K562 (cell line): Measurements from ENCODE around the gene GPHA2. TPM values are rescaled to one million over a fixed set of nuclear protein-coding genes. Genes with fewer than 3 reads are reported as not detected.
A peak's percentile ranks its signal among the peaks of the same experiment; 100 is the strongest.

Source experiments
- ATF3 ChIP-seq, 2 experiments: fragments of 450-650 bp in 1 of 2; sonication (generic) in 1 of 2; formaldehyde crosslinking in 1 of 2; IDR thresholded peaks in 1 of 2; conservative IDR thresholded peaks in 1 of 2; 2 replicates each; pipeline versions ENCODE4 v1.6.1 to v1.8.1; 2016 to 2023; ENCODE audit warnings: mild to moderate bottlenecking in 2 of 2, moderate library complexity in 2 of 2, inconsistent platforms in 1 of 2, missing genetic modification reagents in 1 of 2
- BHLHE40 ChIP-seq: IDR thresholded peaks from 2 replicates; pipeline ENCODE4 v1.6.1; 2011; ENCODE audit warnings: low read length, improper control_type of control experiment
- CTCFL ChIP-seq: IDR thresholded peaks from 2 replicates; pipeline ENCODE4 v1.6.1; 2011; ENCODE audit warnings: borderline replicate concordance, low read depth, mild to moderate bottlenecking, moderate library complexity, low read length; ENCODE audit not compliant: insufficient read depth, poor library complexity, severe bottlenecking
- E2F5 ChIP-seq: sonication (generic); formaldehyde crosslinking; IDR thresholded peaks from 2 replicates; pipeline ENCODE4 v1.8.0; 2022; ENCODE audit warnings: mild to moderate bottlenecking, missing genetic modification reagents
- NFE2 ChIP-seq: IDR thresholded peaks from 2 replicates; pipeline ENCODE4 v1.6.1; 2014; ENCODE audit warnings: antibody characterized with exemption, low read depth
- REST ChIP-seq, 2 experiments: fragments of 450-650 bp; formaldehyde crosslinking in 1 of 2; IDR thresholded peaks; 2 replicates each; pipeline versions ENCODE4 v1.4.0 to v1.6.1; 2014 to 2020; ENCODE audit warnings: mild to moderate bottlenecking in 2 of 2, borderline replicate concordance in 1 of 2, low read depth in 1 of 2
- SOX6 ChIP-seq: fragments of 450-650 bp; IDR thresholded peaks from 2 replicates; pipeline ENCODE4 v1.6.1; 2014; ENCODE audit warnings: mild to moderate bottlenecking
- TCF3 ChIP-seq: sonication (generic); formaldehyde crosslinking; IDR thresholded peaks from 2 replicates; pipeline ENCODE4 v1.4.0; 2020; ENCODE audit warnings: mild to moderate bottlenecking, missing genetic modification reagents
- TRIM25 ChIP-seq: fragments of 450-650 bp; IDR thresholded peaks from 2 replicates; pipeline ENCODE4 v1.7.0; 2016; ENCODE audit warnings: borderline replicate concordance
- ZC3H8 ChIP-seq: fragments of 450-650 bp; IDR thresholded peaks from 2 replicates; pipeline ENCODE4 v1.6.1; 2017
- ZEB2 ChIP-seq: fragments of 450-650 bp; IDR thresholded peaks from 2 replicates; pipeline ENCODE4 v1.6.1; 2016
- ZNF668 ChIP-seq: fragments of 250-450 bp; sonication (Bioruptor Pico); IDR thresholded peaks from 2 replicates; pipeline ENCODE4 v1.8.0; 2022; ENCODE audit warnings: mild to moderate bottlenecking, inconsistent platforms
- polyA plus RNA-seq, 8 experiments: library from polyadenylated mRNA; depleted of rRNA in 4 of 8; stranded (reverse) in 5 of 8; unstranded in 3 of 8; fragments of >200 nt; fragmentation: Nextera tagmentation in 2 of 8; fragmentation: Illumina TruSeq in 1 of 8; extraction: Ambion mirVana in 2 of 8; extraction: Trizol in 1 of 8; gene quantifications; 2 replicates each; pipeline versions ENCODE4 v1.2.1 to v1.2.3, GENCODE V29; 2011 to 2014; ENCODE audit warnings: inconsistent platforms in 1 of 8, missing spikeins in 1 of 8
- total RNA-seq, 7 experiments: library from RNA; depleted of rRNA in 6 of 7; stranded (reverse); fragments of >200 nt in 6 of 7; fragmentation: Illumina TruSeq in 2 of 7; extraction: Trizol in 2 of 7; gene quantifications; 2 replicates each; pipeline versions ENCODE4 v1.2.1 to v1.2.3, GENCODE V29; 2011 to 2021; ENCODE audit warnings: low replicate concordance in 1 of 7

Gene GPHA2
- total and polyA plus RNA-seq, 9 of the 15 experiments (the other 6 are each of a cell fraction or from before 2014, with no cell fraction given), result 0.17 to 0.22 TPM; not detected in 7

- peak; percentile 35; the same call in 1 of the 2 replicates for TF ChIP-seq REST (IDR thresholded peaks at IDR 0.05; ENCODE audit: borderline replicate concordance)
- TF ChIP-seq REST (CRISPR knock-in tag; IDR thresholded peaks at IDR 0.05; ENCODE audit: low read depth), result no peak
- TF ChIP-seq E2F5 (CRISPR knock-in tag), result peak; percentile 70; the same call in 1 of the 2 replicates
- TF ChIP-seq BHLHE40, result peak; percentile 72
- peak; percentile 87 for TF ChIP-seq ZEB2
- TF ChIP-seq ZNF668 (CRISPR knock-in tag), result no peak
- no peak for TF ChIP-seq TRIM25
- no peak for TF ChIP-seq CTCFL
- TF ChIP-seq ZC3H8, result no peak
- TF ChIP-seq SOX6, result peak; percentile 96
- TF ChIP-seq TCF3 (CRISPR knock-in tag), result peak; percentile 99
- TF ChIP-seq ATF3 (IDR thresholded peaks at IDR 0.05), result peak; percentile 87
- TF ChIP-seq ATF3 (CRISPR knock-in tag; conservative IDR thresholded peaks at IDR 0.05), result peak; percentile 84; the same call in 1 of the 2 replicates
- peak; percentile 89 for TF ChIP-seq NFE2
Observed at GRCh38 chr11:64888729-64889511, 46.8 kb downstream of the GPHA2 start (continued).
